GM19438 (cell line): Measurements from ENCODE around the gene CYP1A2.
"Not testable (repeated sequence)": the region's sequence is repeated elsewhere in the genome, so short reads cannot be mapped to it uniquely, and the experiment has no call there.

Experiments used
- ATAC-seq: cut with Tn5 transposase; IDR thresholded peaks from one replicate; pipeline ENCODE4 v1.9.1; 2021; ENCODE audit warnings: low read depth; ENCODE audit not compliant: unreplicated experiment

The CYP1A2 gene, protein sequence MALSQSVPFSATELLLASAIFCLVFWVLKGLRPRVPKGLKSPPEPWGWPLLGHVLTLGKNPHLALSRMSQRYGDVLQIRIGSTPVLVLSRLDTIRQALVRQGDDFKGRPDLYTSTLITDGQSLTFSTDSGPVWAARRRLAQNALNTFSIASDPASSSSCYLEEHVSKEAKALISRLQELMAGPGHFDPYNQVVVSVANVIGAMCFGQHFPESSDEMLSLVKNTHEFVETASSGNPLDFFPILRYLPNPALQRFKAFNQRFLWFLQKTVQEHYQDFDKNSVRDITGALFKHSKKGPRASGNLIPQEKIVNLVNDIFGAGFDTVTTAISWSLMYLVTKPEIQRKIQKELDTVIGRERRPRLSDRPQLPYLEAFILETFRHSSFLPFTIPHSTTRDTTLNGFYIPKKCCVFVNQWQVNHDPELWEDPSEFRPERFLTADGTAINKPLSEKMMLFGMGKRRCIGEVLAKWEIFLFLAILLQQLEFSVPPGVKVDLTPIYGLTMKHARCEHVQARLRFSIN

DNA sequence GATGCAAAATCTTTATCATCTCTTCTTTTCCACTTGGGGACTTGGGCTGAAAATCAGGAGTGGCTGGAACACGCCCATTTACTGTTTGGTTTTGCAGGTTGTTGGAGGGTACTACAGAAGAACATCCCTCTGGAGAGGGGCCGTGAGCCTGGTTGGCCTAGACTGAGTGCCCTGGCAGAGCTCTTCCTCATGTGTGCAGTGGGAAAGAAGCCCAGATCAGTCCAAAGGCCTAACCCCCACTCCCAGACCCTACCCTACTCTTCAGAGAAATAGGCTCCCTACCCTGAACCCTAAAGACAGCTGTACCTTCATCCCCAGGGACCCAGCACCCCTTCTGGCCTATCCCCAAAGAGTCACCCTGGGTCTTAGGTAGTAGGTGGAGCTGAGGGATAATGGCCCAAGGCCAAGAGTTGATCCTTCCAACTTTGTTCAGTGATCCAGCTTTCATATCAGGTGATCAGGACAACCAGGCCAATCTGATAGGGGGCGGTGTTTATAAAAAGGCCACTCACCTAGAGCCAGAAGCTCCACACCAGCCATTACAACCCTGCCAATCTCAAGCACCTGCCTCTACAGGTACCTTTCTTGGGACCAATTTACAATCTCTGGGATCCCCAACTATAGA, at the start of gene CYP1A2:
CYP1A2 (plus strand) TSS at position 524 of the 625 bp plus-strand sequence. CDS start 894 bp downstream, outside the sequence.
- no peak for ATAC-seq

- no peak for ATAC-seq
Observed at GRCh38 chr15:74709011-74709410, 39.6 kb upstream of the CYP1A2 start.

DNA sequence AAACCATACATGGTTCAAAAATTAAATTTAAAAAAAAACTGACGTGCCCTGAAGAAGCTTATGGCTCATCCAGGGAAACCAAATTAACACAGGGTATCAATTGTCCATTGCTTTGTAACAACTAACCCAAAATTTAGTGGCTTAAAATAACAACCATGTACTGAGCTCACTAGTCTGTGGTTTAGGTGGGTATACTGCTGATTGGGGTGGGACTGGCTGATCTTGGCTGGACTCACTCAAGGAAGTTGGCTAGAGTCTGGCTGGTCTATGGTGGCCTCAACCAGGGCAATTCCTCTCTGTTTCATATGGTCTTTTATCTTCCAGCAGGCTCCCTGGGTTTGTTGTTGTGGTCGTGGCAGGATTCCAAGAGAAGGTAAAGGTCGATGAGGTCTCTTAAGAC, 38.8 kb upstream of the CYP1A2 start:
- ATAC-seq, result no peak

DNA sequence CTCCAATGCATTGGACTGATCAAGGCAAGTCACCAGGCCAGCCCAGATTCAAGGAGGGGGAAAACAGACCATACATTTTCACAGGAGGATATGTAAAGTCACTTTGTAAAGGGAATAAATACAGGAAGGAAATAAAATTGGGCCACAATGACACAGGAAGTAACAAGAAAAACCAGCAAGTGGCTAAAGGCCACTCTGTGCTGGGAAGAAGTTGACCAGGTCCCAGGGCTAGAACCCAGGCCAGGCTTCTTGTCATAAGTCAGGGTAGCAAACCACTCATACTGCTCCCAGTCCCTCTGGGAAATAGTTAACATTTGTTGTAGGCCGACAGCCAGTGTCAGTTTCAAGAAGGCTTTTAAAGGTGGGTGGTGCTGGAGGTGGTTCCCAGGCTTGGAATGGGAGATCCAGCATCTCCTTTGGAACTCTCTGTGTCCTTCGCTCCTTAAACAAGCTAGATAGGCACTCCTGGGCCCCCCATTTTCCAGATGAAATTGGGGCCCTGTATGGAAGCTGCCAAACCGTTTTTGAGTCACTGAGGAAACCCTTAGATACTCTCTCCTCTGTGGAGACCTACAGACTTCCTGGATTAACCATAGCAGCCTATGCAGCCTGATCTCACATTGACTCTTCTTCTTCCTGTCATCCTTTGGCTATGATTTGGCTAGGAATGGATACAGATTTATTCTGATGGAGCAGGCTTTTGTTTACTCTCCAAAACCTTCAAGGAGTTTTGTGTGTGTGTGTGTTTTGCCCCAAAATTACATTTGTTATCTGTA, 38.1 kb upstream of the CYP1A2 start:
- no peak for ATAC-seq

DNA sequence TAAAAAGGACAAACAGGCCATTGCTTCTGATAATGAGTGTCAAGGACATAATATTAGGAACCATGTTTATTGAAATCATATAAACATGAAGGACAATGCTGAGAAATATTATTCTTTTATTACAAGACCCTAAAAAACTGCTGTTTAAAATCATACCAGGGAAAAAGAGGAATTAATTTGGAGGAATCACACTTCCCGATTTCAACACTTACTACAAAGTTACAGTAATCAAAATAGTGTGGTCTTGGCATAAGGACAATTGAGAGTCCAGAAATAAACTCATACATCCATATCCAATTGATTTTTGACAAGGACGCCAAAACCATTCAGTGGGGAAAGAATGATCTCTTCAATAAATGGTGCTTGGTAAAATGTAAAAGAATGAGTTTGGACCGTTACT, 36.3 kb upstream of the CYP1A2 start:
- no peak for ATAC-seq

- ATAC-seq, result no peak
Observed at GRCh38 chr15:74716651-74717050, 32.0 kb upstream of the CYP1A2 start.

DNA sequence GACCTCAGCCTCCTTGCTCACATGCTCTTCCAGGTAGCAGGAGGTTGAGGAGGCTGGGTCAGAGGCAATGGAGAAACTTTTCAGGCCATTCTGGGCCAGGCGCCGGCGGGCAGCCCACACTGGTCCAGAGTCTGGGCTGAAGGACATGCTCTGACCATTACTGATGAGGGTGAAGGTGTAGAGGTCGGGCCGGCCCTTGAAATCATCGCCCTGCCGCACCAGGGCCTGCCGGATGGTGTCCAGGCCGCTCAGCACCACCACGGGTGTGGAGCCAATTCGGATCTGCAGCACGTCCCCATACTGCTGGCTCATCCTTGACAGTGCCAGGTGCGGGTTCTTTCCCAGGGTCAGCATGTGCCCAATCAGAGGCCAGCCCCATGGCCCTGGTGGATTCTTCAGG, 26.1 kb upstream of the CYP1A2 start:
- ATAC-seq, result no peak

DNA sequence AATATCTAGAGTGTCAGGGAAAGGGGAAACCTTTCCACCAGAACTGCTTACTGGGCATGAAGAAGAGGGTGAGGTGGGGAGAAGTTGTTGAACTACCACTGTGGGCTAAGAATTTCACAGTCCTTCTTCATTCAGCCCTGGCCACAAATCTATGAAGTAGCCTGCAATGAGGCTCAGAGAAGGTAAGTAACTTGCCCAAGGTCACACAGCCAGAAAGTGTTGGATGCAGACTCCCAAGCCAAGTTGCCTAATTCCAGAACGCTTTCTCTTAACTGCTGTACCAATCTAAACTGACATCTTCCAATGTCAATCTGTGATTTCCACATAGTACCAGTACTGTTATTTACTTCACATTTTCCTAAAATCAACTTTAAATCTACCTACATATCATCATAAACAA, 25.5 kb upstream of the CYP1A2 start:
- ATAC-seq, result no peak

DNA sequence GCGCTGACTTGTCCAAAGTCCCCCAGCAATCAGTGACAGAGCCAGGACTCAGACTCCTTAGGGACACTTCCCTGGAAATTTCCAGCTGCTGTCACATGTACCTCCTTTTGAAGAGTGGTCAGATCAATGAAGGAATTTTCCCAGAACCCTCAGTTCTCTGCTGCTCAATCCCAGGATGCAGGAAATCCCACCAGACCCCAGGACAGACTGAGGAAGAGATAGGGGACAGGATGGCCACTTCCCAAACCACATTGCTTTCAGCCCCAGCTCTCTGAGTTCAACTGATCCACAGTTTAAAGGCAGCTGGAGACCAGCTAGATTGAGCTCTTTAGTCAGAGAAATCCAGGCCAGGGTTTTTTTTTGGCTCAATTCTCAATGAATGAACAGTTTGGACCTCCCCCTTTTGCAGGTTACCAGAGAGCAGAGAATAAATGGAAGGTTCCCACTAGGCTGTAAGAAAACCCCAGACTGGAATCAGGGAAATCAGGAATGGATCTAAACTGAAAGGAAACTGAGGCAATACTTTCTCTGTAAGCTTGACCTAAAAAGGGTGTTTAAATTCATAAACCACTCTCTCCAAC, 24.8 kb upstream of the CYP1A2 start:
- ATAC-seq, result no peak

DNA sequence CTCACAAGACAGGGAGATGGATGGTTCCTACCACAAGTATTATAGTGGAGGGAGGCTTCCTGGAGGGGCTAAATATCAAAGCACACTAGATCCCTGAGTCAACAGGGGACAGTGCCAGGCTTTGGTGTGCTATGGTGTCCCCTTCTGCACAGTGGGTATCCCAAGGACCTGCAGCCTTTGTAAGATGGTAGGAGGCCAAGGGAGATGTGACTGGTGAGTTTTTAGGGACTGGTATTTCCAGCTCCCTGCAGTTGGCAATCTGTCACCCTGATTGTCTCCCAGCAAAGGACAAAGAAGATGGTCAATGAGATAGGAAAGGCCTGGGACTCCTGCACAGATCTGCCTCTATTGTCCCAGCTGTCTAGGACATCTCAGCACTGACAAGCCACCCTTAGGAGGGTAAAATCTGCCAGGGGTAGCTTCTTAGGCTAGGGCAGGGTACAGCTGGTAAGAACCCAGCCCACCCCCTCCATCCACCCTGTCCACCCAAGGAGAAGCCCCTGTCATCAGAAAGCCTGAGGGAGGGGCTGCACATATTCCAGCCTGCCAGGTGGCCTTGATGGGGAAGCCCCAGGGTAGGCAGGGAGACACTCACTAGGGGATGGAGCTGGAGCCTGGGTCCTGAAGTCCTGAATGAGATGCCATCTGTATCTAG, 23.9 kb upstream of the CYP1A2 start:
- ATAC-seq, result no peak

DNA sequence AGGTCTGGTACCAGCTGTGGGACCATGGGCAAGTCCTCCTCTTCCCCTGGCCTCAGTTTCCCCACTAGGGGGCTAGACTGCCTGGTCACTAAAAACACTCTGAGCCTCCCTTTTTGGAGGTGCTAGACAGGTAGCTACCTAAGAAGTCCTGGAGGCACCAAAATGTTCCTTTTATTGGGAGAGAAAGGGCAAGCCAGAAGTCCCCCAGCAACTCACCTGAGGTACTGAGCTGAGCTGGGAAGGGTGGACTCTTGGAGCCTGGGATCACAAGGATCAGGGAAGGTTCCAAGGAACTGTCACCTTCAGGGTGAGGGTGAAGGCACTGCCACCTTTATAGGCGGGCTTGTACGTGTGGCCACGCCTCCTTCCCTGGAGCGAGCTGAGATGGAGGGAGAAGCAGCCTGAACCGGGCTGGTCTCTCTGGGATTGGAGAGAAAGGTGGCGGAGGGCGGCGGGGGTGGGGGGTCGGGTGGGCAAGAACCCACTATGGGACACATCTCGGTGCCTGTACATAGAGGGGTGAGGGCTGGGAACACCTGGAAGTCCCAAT, 23.3 kb upstream of the CYP1A2 start, which contains the start of gene CYP1A1:
CYP1A1 (minus strand) TSS at position 304 of the 550 bp plus-strand sequence. CDS start 2,431 bp downstream, outside the sequence.
- ATAC-seq, result no peak

DNA sequence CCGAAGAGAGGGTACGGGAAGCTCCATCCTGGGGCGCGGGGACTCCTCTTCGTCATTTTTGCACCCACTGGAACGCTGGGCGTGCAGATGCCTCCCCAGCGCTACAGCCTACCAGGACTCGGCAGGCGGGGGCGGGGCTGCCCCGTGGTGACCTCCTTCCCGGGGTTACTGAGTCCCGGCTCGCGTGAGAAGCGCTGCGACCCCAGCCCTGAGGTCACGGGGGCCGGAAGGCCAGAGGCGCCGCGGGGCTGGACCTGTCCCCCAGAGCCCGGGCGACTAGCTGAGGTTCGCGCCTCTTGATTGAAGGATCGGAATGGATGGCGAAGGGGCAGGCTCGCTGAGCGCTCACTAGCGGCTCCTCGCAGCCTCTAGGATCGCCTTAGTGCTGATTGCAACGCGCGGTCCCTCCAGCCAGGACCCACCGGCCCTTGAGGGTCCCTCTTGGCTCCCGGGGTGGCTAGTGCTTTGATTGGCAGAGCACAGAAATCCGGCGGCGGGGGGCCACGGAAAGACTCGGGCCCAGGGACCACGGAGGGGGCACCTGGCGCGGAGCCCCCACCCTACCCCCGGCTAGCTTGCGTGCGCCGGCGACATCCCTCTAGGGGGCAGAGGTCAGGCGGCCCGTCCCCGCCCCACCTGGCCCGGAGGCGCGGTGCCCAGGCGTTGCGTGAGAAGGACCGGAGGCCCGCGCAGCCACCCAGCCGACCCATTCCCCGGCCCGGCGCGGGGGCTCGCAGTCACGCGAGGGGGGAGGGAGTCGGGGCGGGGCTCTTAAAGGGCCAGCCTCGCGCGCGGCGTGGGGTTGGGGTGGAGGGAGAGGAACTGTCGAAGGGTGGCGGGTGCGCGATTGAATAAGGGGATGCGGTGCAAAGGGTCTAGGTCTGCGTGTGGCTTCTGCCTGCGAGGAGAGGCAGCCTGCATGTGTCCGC, 22.5 kb upstream of the CYP1A2 start:
- peak; percentile 54 for ATAC-seq

DNA sequence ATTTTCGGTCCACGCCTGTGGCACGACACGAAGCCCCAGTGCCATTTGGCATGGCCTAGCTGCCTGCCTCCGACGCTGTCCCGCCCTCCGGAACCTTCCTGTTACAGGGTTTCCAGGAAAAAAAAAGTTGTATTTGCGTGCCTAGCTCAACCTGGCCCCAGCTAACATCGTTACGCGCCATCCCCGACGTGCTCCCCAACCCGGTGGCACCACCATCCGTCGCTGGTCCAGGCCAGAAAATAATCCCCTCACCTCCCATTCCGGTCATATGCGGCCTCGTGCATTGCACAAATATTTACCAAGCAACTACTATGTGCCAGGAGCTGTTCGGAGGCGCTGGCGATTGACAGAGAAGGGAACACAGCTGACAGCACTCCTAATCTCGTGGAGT, 21.9 kb upstream of the CYP1A2 start:
- ATAC-seq, result no peak

DNA sequence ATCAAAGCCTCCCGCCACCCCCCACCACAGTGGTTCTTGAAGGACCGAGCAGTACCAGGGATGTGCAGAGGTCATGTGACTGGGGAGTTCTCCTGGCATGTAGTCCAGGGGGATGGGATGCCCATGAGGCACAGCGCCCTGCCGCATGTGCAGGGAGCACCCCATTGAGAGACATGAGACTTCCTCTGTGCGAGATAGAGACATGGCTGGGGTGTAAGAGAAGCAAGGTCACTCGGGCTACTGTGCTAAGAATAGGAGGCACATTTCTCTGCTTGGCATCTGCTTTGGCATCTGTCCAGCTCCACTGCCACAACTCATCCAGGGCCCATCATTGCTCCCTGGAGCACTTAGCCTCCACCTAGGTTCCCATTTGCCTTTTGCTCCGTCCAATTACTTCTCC, 20.9 kb upstream of the CYP1A2 start:
- no peak for ATAC-seq

GRCh38 chr15:74728699-74729098, 19.9 kb upstream of the CYP1A2 start:
- ATAC-seq, result not testable (repeated sequence)

DNA sequence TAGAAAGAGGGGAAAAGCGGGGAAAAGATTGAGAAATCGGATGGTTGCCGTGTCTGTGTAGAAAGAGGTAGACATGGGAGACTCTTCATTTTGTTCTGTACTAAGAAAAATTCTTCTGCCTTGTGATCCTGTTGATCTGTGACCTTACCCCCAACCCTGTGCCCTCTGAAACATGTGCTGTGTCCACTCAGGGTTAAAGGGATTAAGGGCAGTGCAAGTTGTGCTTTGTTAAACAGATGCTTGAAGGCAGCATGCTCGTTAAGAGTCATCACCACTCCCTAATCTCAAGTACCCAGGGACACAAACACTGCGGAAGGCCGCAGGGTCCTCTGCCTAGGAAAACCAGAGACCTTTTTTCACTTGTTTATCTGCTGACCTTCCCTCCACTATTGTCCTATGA, 19.3 kb upstream of the CYP1A2 start:
- not testable (repeated sequence) for ATAC-seq

DNA sequence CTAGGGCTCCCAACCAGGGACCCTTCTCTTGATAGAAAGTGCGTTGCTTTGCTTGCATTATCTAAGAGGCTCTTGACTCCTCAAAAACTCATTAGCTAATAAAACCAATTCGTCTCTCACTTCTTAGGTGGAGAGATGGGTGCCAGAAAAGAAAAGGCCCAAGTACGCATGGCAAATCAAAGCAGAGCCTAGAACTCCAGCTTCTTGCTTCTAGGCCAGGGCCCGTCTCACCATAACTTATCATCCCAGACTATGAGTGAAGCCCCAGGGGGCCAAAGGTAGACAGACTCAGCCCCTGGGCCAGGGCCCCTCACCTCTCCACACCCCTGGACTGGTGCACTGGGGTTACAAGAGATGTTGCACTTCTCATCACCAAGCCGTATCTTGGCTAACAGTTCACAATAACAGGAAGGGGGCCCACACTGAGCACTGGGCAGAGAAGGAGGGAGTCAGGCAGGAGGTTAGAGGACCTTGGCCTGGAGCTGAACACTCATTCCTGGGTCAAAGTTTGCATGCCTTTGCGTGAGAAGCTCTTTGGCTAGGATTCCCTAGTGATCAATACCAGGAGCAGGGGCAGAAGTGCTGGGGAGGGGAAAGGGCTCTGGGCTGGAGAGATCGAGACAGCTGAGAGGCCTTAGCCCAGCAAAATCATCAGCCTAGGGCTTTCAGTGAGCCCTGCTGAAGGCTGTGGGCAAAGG, 17.9 kb upstream of the CYP1A2 start:
- no peak for ATAC-seq

DNA sequence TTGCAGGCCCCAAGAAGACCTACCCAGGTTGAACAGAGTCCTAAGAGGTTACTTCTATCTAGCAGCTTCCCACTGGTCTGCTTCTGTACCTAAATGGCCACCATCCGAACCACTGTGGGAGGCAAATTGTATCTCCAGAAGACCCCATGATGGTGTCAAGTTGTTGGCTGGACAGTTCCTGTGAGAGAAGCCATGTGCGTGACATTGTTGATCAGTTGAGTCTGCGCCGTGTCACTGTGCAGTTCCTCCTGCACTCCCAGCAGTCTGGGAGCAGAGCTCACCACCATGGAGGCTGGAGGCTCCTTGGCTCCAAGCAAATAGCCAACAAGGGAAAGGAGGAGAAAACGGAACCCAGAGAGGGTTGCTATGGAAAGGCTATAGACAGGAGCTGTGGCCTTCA, 15.8 kb upstream of the CYP1A2 start:
- ATAC-seq, result no peak
